C4-2B (cell line): Measurements from ENCODE around the gene UAP1L1.

Experiments used
- H3K27ac ChIP-seq: fragments of 450-650 bp; 2 replicates; pipeline ENCODE4 v1.5.1; 2017
- CTCF ChIP-seq: fragments of 450-650 bp; conservative IDR thresholded peaks from 2 replicates; pipeline ENCODE4 v1.5.1; 2017; ENCODE audit warnings: mild to moderate bottlenecking
- ZFX ChIP-seq: fragments of 450-650 bp; IDR thresholded peaks from 2 replicates; pipeline ENCODE4 v1.6.1; 2017

The UAP1L1 gene

DNA sequence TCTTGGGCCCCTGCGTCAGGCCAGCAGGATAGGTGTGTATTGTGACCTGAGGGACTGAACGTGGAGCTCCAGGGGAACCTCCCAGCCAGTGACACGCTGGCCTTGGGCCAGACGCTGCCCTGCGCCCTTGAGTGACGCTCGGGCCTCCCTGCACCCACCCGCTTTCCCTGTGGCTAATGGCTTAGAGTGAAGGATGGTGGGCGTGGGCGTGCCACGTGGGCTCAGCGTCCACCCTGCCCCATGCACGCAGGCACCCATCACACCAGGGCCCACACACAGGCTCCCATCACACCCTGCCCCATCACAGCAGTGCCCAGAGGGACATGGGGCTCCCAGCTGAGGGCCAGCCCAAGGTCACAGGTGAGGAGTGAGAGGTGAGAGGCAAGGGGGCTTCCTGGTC, 40.3 kb upstream of the UAP1L1 start:
- TF ChIP-seq ZFX (no peak), CTCF (no peak)
- no peak overlapping the region for H3K27ac ChIP-seq

- TF ChIP-seq CTCF = no peak
- TF ChIP-seq ZFX = no peak
- H3K27ac ChIP-seq = no peak overlapping the region
Measured at GRCh38 chr9:137037483-137037882, 39.8 kb upstream of the UAP1L1 start.

GRCh38 chr9:137038916-137039315, 38.4 kb upstream of the UAP1L1 start:
- no peak for TF ChIP-seq ZFX
- no peak for TF ChIP-seq CTCF
- no peak overlapping the region for H3K27ac ChIP-seq

GRCh38 chr9:137039611-137040366, 37.5 kb upstream of the UAP1L1 start:
- no peak for TF ChIP-seq ZFX
- TF ChIP-seq CTCF = no peak
- no peak overlapping the region for H3K27ac ChIP-seq

DNA sequence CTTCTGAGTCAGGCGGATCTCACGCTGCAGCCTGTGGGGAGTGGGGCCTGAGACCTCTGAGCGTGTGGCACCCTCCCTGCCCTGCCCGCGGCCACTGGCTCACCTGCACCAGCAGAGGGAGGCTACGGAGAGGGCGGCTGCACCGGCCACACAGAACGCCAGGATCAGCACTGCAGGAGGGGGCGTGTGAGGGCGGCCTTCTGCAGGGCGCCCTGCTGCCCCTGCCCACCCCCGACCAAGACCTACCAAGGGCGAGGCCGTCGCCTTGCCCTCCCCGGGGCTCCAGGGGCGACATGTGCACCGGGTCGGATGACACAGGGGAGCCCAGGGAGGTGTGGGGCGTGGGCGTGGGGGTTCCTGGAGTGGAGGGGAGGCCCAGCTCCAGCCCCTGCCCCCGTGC, 36.7 kb upstream of the UAP1L1 start:
- TF ChIP-seq CTCF = no peak
- H3K27ac ChIP-seq = no peak overlapping the region

GRCh38 chr9:137041124-137041523, 36.2 kb upstream of the UAP1L1 start:
- no peak for TF ChIP-seq CTCF
- TF ChIP-seq ZFX = no peak
- H3K27ac ChIP-seq = no peak overlapping the region

DNA sequence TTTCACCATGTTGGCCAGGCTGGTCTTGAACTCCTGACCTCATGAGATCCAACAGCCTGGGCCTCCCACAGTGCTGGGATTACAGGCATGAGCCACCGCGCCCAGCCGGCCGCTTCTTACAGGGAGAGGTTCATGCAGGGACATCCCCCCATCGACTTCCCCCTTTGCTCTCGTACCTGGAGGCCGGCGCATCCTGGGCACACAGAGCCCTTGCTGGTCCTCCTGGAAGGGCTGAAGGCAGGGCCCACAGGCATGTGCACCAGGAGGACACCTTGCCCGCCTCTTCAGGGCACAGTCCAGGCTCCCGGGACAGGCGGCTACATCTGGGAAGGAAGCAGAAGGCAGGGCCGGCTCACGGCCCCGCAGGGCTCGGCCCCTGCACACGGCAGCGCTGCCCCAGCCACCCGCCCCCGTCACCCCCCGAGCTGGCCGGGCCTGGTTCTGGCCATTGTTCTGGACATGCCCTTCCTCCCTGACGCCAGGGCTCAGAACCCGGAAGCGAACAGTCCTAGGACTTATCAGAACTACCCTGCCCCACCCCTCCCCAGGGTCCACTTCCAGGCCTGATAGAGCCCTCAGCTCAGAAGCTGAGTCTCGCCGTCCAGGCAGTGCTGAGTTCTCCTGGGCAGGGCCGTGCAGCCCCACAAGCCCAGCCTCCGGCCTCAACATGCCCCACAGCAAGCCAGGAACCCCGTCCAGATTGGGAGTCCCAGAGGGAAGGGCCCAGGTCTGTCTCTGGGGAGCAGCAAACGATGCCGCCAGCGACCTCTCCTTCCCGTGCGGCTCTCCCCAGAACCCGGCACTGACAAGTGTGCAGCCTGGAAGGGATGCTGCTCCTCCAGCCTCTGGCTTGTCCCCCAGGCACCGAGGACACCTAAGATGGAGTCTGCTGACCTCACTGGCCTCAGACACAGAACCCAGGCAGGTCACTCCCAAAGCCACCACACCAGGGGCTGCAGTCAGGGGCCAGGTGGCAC, 34.3 kb upstream of the UAP1L1 start:
- TF ChIP-seq CTCF = no peak
- no peak for TF ChIP-seq ZFX
- peak overlapping the region; percentile 94 for H3K27ac ChIP-seq
